ENCODE data around the gene CDC20B. TPM values are rescaled to one million over a fixed set of nuclear protein-coding genes. Genes with fewer than 3 reads are reported as not detected.
"Not testable (repeated sequence)": the region's sequence is repeated elsewhere in the genome, so short reads cannot be mapped to it uniquely, and the experiment has no call there.

CDC20B gene
- polyA plus RNA-seq, 1 experiment = not detected

GRCh38 chr5:55123365-55123764, 49.6 kb downstream of the CDC20B start:
- Histone ChIP-seq H3K9me3 (ENCODE audit: control insufficient read depth, insufficient read depth, low read length) (no peaks in the 10 kb centered on the region), H3K27ac (ENCODE audit: low read depth, low read length) (no peak overlapping the region), H3K4me3 (ENCODE audit: low read depth, low read length) (no peak overlapping the region), H3K27me3 (ENCODE audit: control insufficient read depth, insufficient read depth, low read length) (peaks cover 25% of the 10 kb centered on the region)
- ChIA-PET POLR2A (no interaction called here), CTCF (interaction anchor here (1.7 kb wide), 1 partner anchor 179 kb away, joined by 6 read pairs; no protein-coding TSS in a partner anchor)
- no peak for DNase-seq (ENCODE audit: low read depth, low spot score)
- TF ChIP-seq CTCF (IDR thresholded peaks at IDR 0.05; ENCODE audit: low read depth, low read length) = no peak

GRCh38 chr5:55114061-55114460, 58.9 kb downstream of the CDC20B start:
- Histone ChIP-seq H3K27me3 (ENCODE audit: control insufficient read depth, insufficient read depth, low read length) (peaks cover 16% of the 10 kb centered on the region), H3K9me3 (ENCODE audit: control insufficient read depth, insufficient read depth, low read length) (no peaks in the 10 kb centered on the region), H3K27ac (ENCODE audit: low read depth, low read length) (no peak overlapping the region), H3K4me3 (ENCODE audit: low read depth, low read length) (no peak overlapping the region)
- ChIA-PET CTCF (no interaction called here), POLR2A (no interaction called here)
- no peak for TF ChIP-seq CTCF (IDR thresholded peaks at IDR 0.05; ENCODE audit: low read depth, low read length)
- no peak for DNase-seq (ENCODE audit: low read depth, low spot score)

- CTCF ChIA-PET = no interaction called here
- Histone ChIP-seq H3K27me3 (ENCODE audit: control insufficient read depth, insufficient read depth, low read length) (peaks cover 13% of the 10 kb centered on the region), H3K27ac (ENCODE audit: low read depth, low read length) (no peak overlapping the region), H3K9me3 (ENCODE audit: control insufficient read depth, insufficient read depth, low read length) (no peaks in the 10 kb centered on the region), H3K4me3 (ENCODE audit: low read depth, low read length) (no peak overlapping the region)
- POLR2A ChIA-PET = no interaction called here
- no peak for DNase-seq (ENCODE audit: low read depth, low spot score)
- no peak for TF ChIP-seq CTCF (IDR thresholded peaks at IDR 0.05; ENCODE audit: low read depth, low read length)
Measured at GRCh38 chr5:55113327-55113726, 59.6 kb downstream of the CDC20B start.

- ChIA-PET CTCF (no interaction called here), POLR2A (no interaction called here)
- no peak overlapping the region for H3K27ac ChIP-seq (ENCODE audit: low read depth, low read length)
- no peak overlapping the region for H3K4me3 ChIP-seq (ENCODE audit: low read depth, low read length)
- no peaks in the 10 kb centered on the region for H3K9me3 ChIP-seq (ENCODE audit: control insufficient read depth, insufficient read depth, low read length)
- TF ChIP-seq CTCF (IDR thresholded peaks at IDR 0.05; ENCODE audit: low read depth, low read length) = no peak
- DNase-seq (ENCODE audit: low read depth, low spot score) = no peak
- peaks cover 8% of the 10 kb centered on the region for H3K27me3 ChIP-seq (ENCODE audit: control insufficient read depth, insufficient read depth, low read length)
Measured at GRCh38 chr5:55110217-55110616, 62.8 kb downstream of the CDC20B start.

- Histone ChIP-seq H3K4me3 (ENCODE audit: low read depth, low read length) (no peak overlapping the region), H3K27ac (ENCODE audit: low read depth, low read length) (no peak overlapping the region), H3K9me3 (ENCODE audit: control insufficient read depth, insufficient read depth, low read length) (no peaks in the 10 kb centered on the region), H3K27me3 (ENCODE audit: control insufficient read depth, insufficient read depth, low read length) (peaks cover 4% of the 10 kb centered on the region)
- POLR2A ChIA-PET = no interaction called here
- CTCF ChIA-PET = interaction anchor here (0.5 kb wide), 1 partner anchor 27 kb away, joined by 4 read pairs; no protein-coding TSS in a partner anchor
- TF ChIP-seq CTCF (IDR thresholded peaks at IDR 0.05; ENCODE audit: low read depth, low read length) = no peak
- DNase-seq (ENCODE audit: low read depth, low spot score) = no peak
Measured at GRCh38 chr5:55108661-55109060, 64.3 kb downstream of the CDC20B start.

GRCh38 chr5:55105976-55106375, 67.0 kb downstream of the CDC20B start:
- H3K27me3 ChIP-seq (ENCODE audit: control insufficient read depth, insufficient read depth, low read length); CTCF ChIA-PET; POLR2A ChIA-PET; DNase-seq (ENCODE audit: low read depth, low spot score); H3K9me3 ChIP-seq (ENCODE audit: control insufficient read depth, insufficient read depth, low read length); H3K4me3 ChIP-seq (ENCODE audit: low read depth, low read length); H3K27ac ChIP-seq (ENCODE audit: low read depth, low read length): not testable (repeated sequence)

Measured in AG04450 (cell line).